ENCODE results near the gene EFCAB11. TPM values are rescaled to one million over a fixed set of nuclear protein-coding genes. Genes with fewer than 3 reads are reported as not detected.
A peak's percentile ranks its signal among the peaks of the same experiment; 100 is the strongest.
"Not testable (repeated sequence)": the region's sequence is repeated elsewhere in the genome, so short reads cannot be mapped to it uniquely, and the experiment has no call there.

EFCAB11 gene
- total RNA-seq, 1 experiment from 2014 or later = 22.5 TPM

- peak; percentile 53 for DNase-seq (ENCODE audit: low read depth)
Observed at GRCh38 chr14:89911010-89911919, 43.3 kb downstream of the EFCAB11 start.

- DNase-seq (ENCODE audit: low read depth) = no peak
Observed at GRCh38 chr14:89910691-89911009, 43.9 kb downstream of the EFCAB11 start.

GRCh38 chr14:89909586-89909985 lies 44.9 kb downstream of the EFCAB11 start:
- no peak for DNase-seq (ENCODE audit: low read depth)

- peak; percentile 71 for DNase-seq (ENCODE audit: low read depth)
Observed at GRCh38 chr14:89908712-89909450, 45.6 kb downstream of the EFCAB11 start.

- no peak for DNase-seq (ENCODE audit: low read depth)
Observed at GRCh38 chr14:89907655-89908054, 46.9 kb downstream of the EFCAB11 start.

- no peak for DNase-seq (ENCODE audit: low read depth)
Observed at GRCh38 chr14:89906000-89906399, 48.5 kb downstream of the EFCAB11 start.

- no peak for DNase-seq (ENCODE audit: low read depth)
Observed at GRCh38 chr14:89903340-89903952, 51.1 kb downstream of the EFCAB11 start.

GRCh38 chr14:89902881-89903280 lies 51.6 kb downstream of the EFCAB11 start:
- no peak for DNase-seq (ENCODE audit: low read depth)

GRCh38 chr14:89900802-89901201 lies 53.7 kb downstream of the EFCAB11 start:
- DNase-seq (ENCODE audit: low read depth) = no peak

GRCh38 chr14:89899917-89900663 lies 54.4 kb downstream of the EFCAB11 start:
- DNase-seq (ENCODE audit: low read depth) = peak; percentile 19

- no peak for DNase-seq (ENCODE audit: low read depth)
Observed at GRCh38 chr14:89899291-89899690, 55.2 kb downstream of the EFCAB11 start.

GRCh38 chr14:89893388-89893787 lies 61.1 kb downstream of the EFCAB11 start:
- not testable (repeated sequence) for DNase-seq (ENCODE audit: low read depth)

GRCh38 chr14:89892953-89893352 lies 61.6 kb downstream of the EFCAB11 start:
- no peak for DNase-seq (ENCODE audit: low read depth)

GRCh38 chr14:89891721-89892120 lies 62.8 kb downstream of the EFCAB11 start:
- not testable (repeated sequence) for DNase-seq (ENCODE audit: low read depth)

- DNase-seq (ENCODE audit: low read depth) = no peak
Observed at GRCh38 chr14:89891055-89891454, 63.5 kb downstream of the EFCAB11 start.

GRCh38 chr14:89890589-89890988 lies 63.9 kb downstream of the EFCAB11 start:
- DNase-seq (ENCODE audit: low read depth) = no peak

GRCh38 chr14:89889626-89890025 lies 64.9 kb downstream of the EFCAB11 start:
- no peak for DNase-seq (ENCODE audit: low read depth)

- no peak for DNase-seq (ENCODE audit: low read depth)
Observed at GRCh38 chr14:89884761-89885160, 69.8 kb downstream of the EFCAB11 start.

- no peak for DNase-seq (ENCODE audit: low read depth)
Observed at GRCh38 chr14:89881839-89882238, 72.7 kb downstream of the EFCAB11 start.

GRCh38 chr14:89874091-89874490 lies 80.4 kb downstream of the EFCAB11 start:
- DNase-seq (ENCODE audit: low read depth) = not testable (repeated sequence)

GRCh38 chr14:89870316-89870715 lies 84.2 kb downstream of the EFCAB11 start:
- no peak for DNase-seq (ENCODE audit: low read depth)

- no peak for DNase-seq (ENCODE audit: low read depth)
Observed at GRCh38 chr14:89869606-89870005, 84.9 kb downstream of the EFCAB11 start.

Data from Daoy (cell line).